Measurements from ENCODE around the gene LDLR.
"Not testable (repeated sequence)": the region's sequence is repeated elsewhere in the genome, so short reads cannot be mapped to it uniquely, and the experiment has no call there.

LDLR gene

GRCh38 chr19:11067356-11068113 is 21.7 kb upstream of the LDLR start:
- peaks cover 4% of the 10 kb centered on the region for H3K4me1 ChIP-seq
- no peaks in the 10 kb centered on the region for H3K27me3 ChIP-seq (ENCODE audit: control insufficient read depth, insufficient read depth, low read length)

DNA sequence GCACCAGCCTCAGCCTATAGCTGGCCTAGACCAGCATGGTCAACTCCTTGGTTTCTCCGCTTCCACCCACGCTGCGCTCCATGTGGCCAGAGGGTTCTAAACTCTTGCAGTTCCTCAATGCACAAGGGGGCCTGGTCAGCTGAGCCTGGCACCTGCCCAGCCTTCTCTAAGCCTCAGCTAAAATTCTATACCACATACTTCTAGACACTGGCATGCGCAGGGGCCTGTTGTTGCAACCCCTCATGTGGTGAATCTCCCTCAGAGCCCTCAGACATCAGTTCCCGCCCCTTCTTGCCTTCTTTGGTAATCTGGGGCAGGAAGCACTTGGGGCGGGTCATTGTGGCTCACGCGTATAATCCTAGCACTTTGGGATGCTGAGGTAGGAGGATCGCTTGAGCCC is 19.7 kb upstream of the LDLR start:
- Histone ChIP-seq H3K36me3 (ENCODE audit: control insufficient read depth, insufficient read depth, low read length) (no peaks in the 10 kb centered on the region), H3K9me3 (ENCODE audit: control insufficient read depth, low read length) (no peaks in the 10 kb centered on the region), H3K9ac (no peak overlapping the region), H3K4me3 (ENCODE audit: low read depth, low read length) (no peak overlapping the region), H3K4me1 (peaks cover 4% of the 10 kb centered on the region), H2AFZ (no peak overlapping the region), H3K79me2 (no peaks in the 10 kb centered on the region), H3K4me2 (ENCODE audit: low read length) (no peak overlapping the region), H3K27ac (no peak overlapping the region), H3K27me3 (ENCODE audit: control insufficient read depth, insufficient read depth, low read length) (no peaks in the 10 kb centered on the region)
- TF ChIP-seq CTCF (IDR thresholded peaks at IDR 0.05): no peak

More at GRCh38 chr19:11067356-11068113, 21.7 kb upstream of the LDLR start:
- Histone ChIP-seq H3K79me2 (no peaks in the 10 kb centered on the region), H3K27ac (no peak overlapping the region), H3K4me3 (ENCODE audit: low read depth, low read length) (no peak overlapping the region), H3K9me3 (ENCODE audit: control insufficient read depth, low read length) (no peaks in the 10 kb centered on the region), H2AFZ (no peak overlapping the region), H3K9ac (no peak overlapping the region), H3K36me3 (ENCODE audit: control insufficient read depth, insufficient read depth, low read length) (no peaks in the 10 kb centered on the region), H3K4me2 (ENCODE audit: low read length) (no peak overlapping the region)
- no peak for TF ChIP-seq CTCF (IDR thresholded peaks at IDR 0.05)

DNA sequence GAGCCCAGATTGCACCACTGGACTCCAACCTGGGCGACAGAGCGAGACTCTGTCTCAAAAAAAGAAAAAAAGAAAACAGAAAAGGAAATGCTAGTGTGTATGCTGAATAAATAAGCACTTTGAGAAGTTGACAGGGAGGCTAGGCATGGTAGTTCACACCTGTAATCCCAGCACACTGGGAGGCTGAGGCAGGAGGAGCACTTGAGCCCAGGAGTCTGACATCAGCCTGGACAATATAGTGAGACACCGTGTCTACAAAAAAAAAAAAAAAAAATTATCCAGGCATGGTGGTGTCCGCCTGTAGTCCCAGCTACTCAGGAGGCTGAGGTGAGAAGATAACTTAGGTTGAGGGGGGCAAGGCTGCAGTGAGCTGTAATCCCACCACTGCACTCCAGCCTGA is 19.1 kb upstream of the LDLR start:
- no peaks in the 10 kb centered on the region for H3K27me3 ChIP-seq (ENCODE audit: control insufficient read depth, insufficient read depth, low read length)
- no peak overlapping the region for H3K4me2 ChIP-seq (ENCODE audit: low read length)
- H3K4me1 ChIP-seq: peaks cover 2% of the 10 kb centered on the region
- no peak overlapping the region for H2AFZ ChIP-seq
- no peak overlapping the region for H3K9ac ChIP-seq
- H3K9me3 ChIP-seq (ENCODE audit: control insufficient read depth, low read length): no peaks in the 10 kb centered on the region
- H3K27ac ChIP-seq: no peak overlapping the region
- TF ChIP-seq CTCF (IDR thresholded peaks at IDR 0.05): no peak
- no peaks in the 10 kb centered on the region for H3K79me2 ChIP-seq
- H3K36me3 ChIP-seq (ENCODE audit: control insufficient read depth, insufficient read depth, low read length): no peaks in the 10 kb centered on the region
- no peak overlapping the region for H3K4me3 ChIP-seq (ENCODE audit: low read depth, low read length)

DNA sequence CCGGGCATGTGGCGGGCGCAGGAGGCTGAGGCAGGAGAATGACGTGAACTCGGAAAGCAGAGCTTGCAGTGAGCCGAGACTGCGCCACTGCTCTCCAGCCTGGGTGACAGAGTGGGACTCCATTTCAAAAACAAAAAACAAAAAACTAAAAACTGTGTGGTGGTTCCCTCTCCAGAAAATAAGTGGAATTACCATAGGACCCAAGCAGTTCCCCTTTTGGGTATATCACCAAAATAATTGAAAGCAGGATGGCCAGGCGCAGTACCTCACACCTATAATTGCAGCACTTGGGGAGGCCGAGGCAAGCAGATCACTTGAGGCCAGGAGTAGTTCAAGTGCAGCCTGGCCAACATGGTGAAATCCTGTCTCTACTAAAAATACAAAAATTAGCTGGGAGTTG is 15.7 kb upstream of the LDLR start:
- H3K27ac ChIP-seq: no peak overlapping the region
- H3K79me2 ChIP-seq: no peaks in the 10 kb centered on the region
- no peak overlapping the region for H3K4me3 ChIP-seq (ENCODE audit: low read depth, low read length)
- H3K4me1 ChIP-seq: no peaks in the 10 kb centered on the region
- no peak overlapping the region for H3K9ac ChIP-seq
- H3K4me2 ChIP-seq (ENCODE audit: low read length): no peak overlapping the region
- H2AFZ ChIP-seq: no peak overlapping the region
- no peaks in the 10 kb centered on the region for H3K9me3 ChIP-seq (ENCODE audit: control insufficient read depth, low read length)
- H3K27me3 ChIP-seq (ENCODE audit: control insufficient read depth, insufficient read depth, low read length): no peaks in the 10 kb centered on the region
- TF ChIP-seq CTCF (IDR thresholded peaks at IDR 0.05): no peak
- H3K36me3 ChIP-seq (ENCODE audit: control insufficient read depth, insufficient read depth, low read length): no peaks in the 10 kb centered on the region

DNA sequence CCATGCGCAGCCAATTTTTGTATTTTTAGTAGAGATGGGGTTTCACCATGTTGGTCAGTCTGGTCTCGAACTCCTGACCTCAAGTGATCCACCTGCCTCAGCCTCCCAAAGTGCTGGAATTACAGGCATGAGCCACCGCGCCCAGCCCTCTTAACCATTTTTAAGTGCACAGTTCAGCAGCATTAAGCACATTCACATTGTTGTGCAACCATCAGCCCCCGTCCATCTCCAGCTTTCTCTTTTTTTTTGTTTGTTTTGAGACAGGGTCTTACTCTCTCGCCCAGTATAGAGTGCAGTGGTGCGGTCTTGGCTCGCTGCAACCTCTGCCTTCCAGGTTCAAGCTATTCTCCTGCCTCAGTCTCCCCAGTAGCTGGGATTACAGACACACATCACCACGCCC is 12.5 kb upstream of the LDLR start:
- not testable (repeated sequence) for H3K9me3 ChIP-seq (ENCODE audit: control insufficient read depth, low read length); H3K4me2 ChIP-seq (ENCODE audit: low read length); H3K9ac ChIP-seq; H3K27me3 ChIP-seq (ENCODE audit: control insufficient read depth, insufficient read depth, low read length); H3K27ac ChIP-seq; H3K36me3 ChIP-seq (ENCODE audit: control insufficient read depth, insufficient read depth, low read length); H3K4me1 ChIP-seq; H2AFZ ChIP-seq; H3K79me2 ChIP-seq; H3K4me3 ChIP-seq (ENCODE audit: low read depth, low read length)

All from parathyroid adenoma (tissue), 2 donors.